CD4-positive, alpha-beta T cell (primary cell): ENCODE results near the gene LRRC4B. TPM values are rescaled to one million over a fixed set of nuclear protein-coding genes. Genes with fewer than 3 reads are reported as not detected.

ENCODE experiments used
- ATAC-seq: fragments of 200-7000 bp; cut with Tn5 transposase; one replicate; pipeline ENCODE4 v1.10.0; 2022; ENCODE audit warnings: mild to moderate bottlenecking; ENCODE audit not compliant: poor library complexity
- CTCF ChIA-PET: fragments of 350-600 bp; sonication (Branson Sonifier 250); formaldehyde crosslinking; loops from one replicate; lab custom pipeline; 2021; ENCODE audit warnings: antibody characterized with exemption, inconsistent platforms; lab: Charles Lee
- POLR2A ChIA-PET: fragments of 350-600 bp; sonication (Branson Sonifier 250); formaldehyde crosslinking; loops from one replicate; lab custom pipeline; 2021; ENCODE audit warnings: antibody characterized with exemption, inconsistent platforms; lab: Charles Lee
- DNase-seq, 14 experiments: peaks; one replicate each; pipeline ENCODE4 v3.0.0-alpha.2; 2013 to 2020; ENCODE audit warnings: mixed read lengths in 2 of 14
- H3K27ac ChIP-seq, 2 donors: one replicate each; pipeline versions ENCODE4 v1.5.1 to v1.7.0; 2013; ENCODE audit warnings: low read length in 2 of 2, low read depth in 1 of 2, mild to moderate bottlenecking in 1 of 2
- H3K27me3 ChIP-seq, 2 experiments: 1 replicate in 1 of 2; 2 replicates in 1 of 2; pipeline versions ENCODE4 v1.6.1 to v1.7.0; 2013; ENCODE audit warnings: low read length in 2 of 2, control low read depth in 1 of 2, mild to moderate bottlenecking in 1 of 2, moderate library complexity in 1 of 2; ENCODE audit not compliant: insufficient read depth in 2 of 2, control insufficient read depth in 1 of 2
- H3K36me3 ChIP-seq: one replicate; pipeline ENCODE4 v1.6.1; 2013; ENCODE audit warnings: low read length, control low read depth; ENCODE audit not compliant: insufficient read depth
- H3K4me1 ChIP-seq: one replicate; pipeline ENCODE4 v1.6.1; 2013; ENCODE audit warnings: low read length, control low read depth; ENCODE audit not compliant: insufficient read depth
- H3K4me3 ChIP-seq: one replicate; pipeline ENCODE4 v1.5.1; 2013; ENCODE audit warnings: mild to moderate bottlenecking, low read length, moderate library complexity
- H3K9me3 ChIP-seq, 2 experiments: 1 replicate in 1 of 2; 2 replicates in 1 of 2; pipeline versions ENCODE4 v1.6.1 to v1.7.0; 2013; ENCODE audit warnings: low read length in 2 of 2, mild to moderate bottlenecking in 2 of 2, control low read depth in 1 of 2, moderate library complexity in 1 of 2; ENCODE audit not compliant: control insufficient read depth in 1 of 2, insufficient read depth in 1 of 2
- H3K27ac Mint-ChIP-seq: one replicate; pipeline ENCODE4 v1.8.0; 2020; ENCODE audit warnings: mixed read lengths
- H3K27me3 Mint-ChIP-seq: one replicate; pipeline ENCODE4 v1.8.0; 2021; ENCODE audit warnings: mixed read lengths
- H3K36me3 Mint-ChIP-seq: one replicate; pipeline ENCODE4 v1.8.0; 2021; ENCODE audit warnings: low read depth, mixed read lengths
- H3K4me1 Mint-ChIP-seq: one replicate; pipeline ENCODE4 v1.8.0; 2021; ENCODE audit warnings: low read depth, mixed read lengths
- H3K4me3 Mint-ChIP-seq: one replicate; pipeline ENCODE4 v1.8.0; 2020; ENCODE audit warnings: mild to moderate bottlenecking, mixed read lengths
- H3K9me3 Mint-ChIP-seq: one replicate; pipeline ENCODE4 v1.8.0; 2020; ENCODE audit warnings: mixed read lengths
- CTCF ChIP-seq: fragments of 200-600 bp; IDR thresholded peaks from one replicate; pipeline ENCODE4 v1.8.0; 2022; ENCODE audit warnings: antibody characterized with exemption, mild to moderate bottlenecking
- intact Hi-C, 2 experiments: fragments of 100-400 bp; cut with DNase I in 1 of 2; cut with micrococcal nuclease in 1 of 2; formaldehyde crosslinking; loops; one replicate each; pipeline versions ENCODE4 v1.15.1 to v1.9.0; 2023 to 2025; cut with DNase I, micrococcal nuclease
- total RNA-seq, 174 experiments: library from RNA in 2 of 174; stranded (reverse) in 2 of 174; gene quantifications; one replicate each; pipeline ENCODE4 v1.2.3 and lab custom pipeline; 2021 to 2026

The LRRC4B gene
- total RNA-seq, 2 experiments from 2014 or later, result not detected

- CTCF ChIA-PET, result no interaction called here
- no peak overlapping the region for H3K4me3 ChIP-seq
- Mint-ChIP-seq H3K4me3 (no peak overlapping the region), H3K36me3 (no peaks in the 10 kb centered on the region), H3K9me3 (no peaks in the 10 kb centered on the region), H3K27ac (no peak overlapping the region), H3K27me3 (peaks cover 74% of the 10 kb centered on the region), H3K4me1 (peaks cover 4% of the 10 kb centered on the region)
- no peak for TF ChIP-seq CTCF
- DNase-seq (no peak), ATAC-seq (no peak)
- intact Hi-C loops, result no loop called here
- peaks cover 31 to 60% of the 10 kb centered on the region in 2 experiments for H3K27me3 ChIP-seq
- no peaks in the 10 kb centered on the region for H3K36me3 ChIP-seq
- POLR2A ChIA-PET, result no interaction called here
- peaks cover 8% of the 10 kb centered on the region for H3K4me1 ChIP-seq
- H3K9me3 ChIP-seq, result peaks cover 0 to 9% of the 10 kb centered on the region in 2 experiments
- H3K27ac ChIP-seq, result no peak overlapping the region
Measured at GRCh38 chr19:50551034-50551714, 17.1 kb downstream of the LRRC4B start.

GRCh38 chr19:50550594-50550966 is 17.7 kb downstream of the LRRC4B start:
- ChIA-PET CTCF (no interaction called here), POLR2A (no interaction called here)
- H3K4me1 Mint-ChIP-seq, result peaks cover 4% of the 10 kb centered on the region
- H3K27me3 Mint-ChIP-seq, result peaks cover 71% of the 10 kb centered on the region
- ATAC-seq (no peak), DNase-seq (no peak)
- no peak overlapping the region for H3K27ac ChIP-seq
- intact Hi-C loops, result no loop called here
- no peaks in the 10 kb centered on the region for H3K36me3 Mint-ChIP-seq
- H3K4me3 ChIP-seq, result no peak overlapping the region
- H3K36me3 ChIP-seq, result no peaks in the 10 kb centered on the region
- no peak overlapping the region for H3K27ac Mint-ChIP-seq
- peaks cover 3% of the 10 kb centered on the region for H3K4me1 ChIP-seq
- no peak for TF ChIP-seq CTCF
- H3K9me3 Mint-ChIP-seq, result no peaks in the 10 kb centered on the region
- H3K4me3 Mint-ChIP-seq, result no peak overlapping the region
- peaks cover 27 to 55% of the 10 kb centered on the region in 2 experiments for H3K27me3 ChIP-seq
- H3K9me3 ChIP-seq, result peaks cover 0 to 9% of the 10 kb centered on the region in 2 experiments

GRCh38 chr19:50549927-50550593 is 18.2 kb downstream of the LRRC4B start:
- ChIA-PET CTCF (interaction anchor here (0.6 kb wide), 1 partner anchor 9 kb away, joined by 4 read pairs; no protein-coding TSS in a partner anchor), POLR2A (no interaction called here)
- Histone ChIP-seq H3K36me3 (no peaks in the 10 kb centered on the region), H3K4me1 (peaks cover 3% of the 10 kb centered on the region), H3K27me3 (peaks cover 26 to 49% of the 10 kb centered on the region in 2 experiments), H3K27ac (no peak overlapping the region), H3K4me3 (no peak overlapping the region), H3K9me3 (peaks cover 0 to 9% of the 10 kb centered on the region in 2 experiments)
- ATAC-seq, result no peak
- H3K36me3 Mint-ChIP-seq, result no peaks in the 10 kb centered on the region
- no peaks in the 10 kb centered on the region for H3K9me3 Mint-ChIP-seq
- H3K4me1 Mint-ChIP-seq, result peaks cover 4% of the 10 kb centered on the region
- no peak for DNase-seq
- peaks cover 66% of the 10 kb centered on the region for H3K27me3 Mint-ChIP-seq
- intact Hi-C loops, result no loop called here
- H3K4me3 Mint-ChIP-seq, result no peak overlapping the region
- no peak for TF ChIP-seq CTCF
- no peak overlapping the region for H3K27ac Mint-ChIP-seq
